Large intestine (tissue), 3 donors: ENCODE measurements around the gene ARL16. TPM values are rescaled to one million over a fixed set of nuclear protein-coding genes. Genes with fewer than 3 reads are reported as not detected.
A peak's percentile ranks its signal among the peaks of the same experiment; 100 is the strongest.

ENCODE experiments used
- DNase-seq, 2 donors: peaks; one replicate each; pipeline versions ENCODE4 v3.0.0 to v3.0.0-alpha.2; 2013
- H3K27ac ChIP-seq: one replicate; pipeline ENCODE4 v1.5.1; 2013; ENCODE audit warnings: low read length
- H3K27me3 ChIP-seq: 2 replicates; pipeline ENCODE4 v1.6.1; 2013; ENCODE audit warnings: low read length; ENCODE audit not compliant: control insufficient read depth, insufficient read depth
- H3K36me3 ChIP-seq: 2 replicates; pipeline ENCODE4 v1.6.1; 2013; ENCODE audit warnings: low read length; ENCODE audit not compliant: control insufficient read depth, insufficient read depth
- H3K4me1 ChIP-seq: one replicate; pipeline ENCODE4 v1.6.1; 2013; ENCODE audit warnings: low read length; ENCODE audit not compliant: control insufficient read depth, insufficient read depth
- H3K4me3 ChIP-seq: one replicate; pipeline ENCODE4 v1.5.1; 2013; ENCODE audit warnings: low read length
- H3K9me3 ChIP-seq: one replicate; pipeline ENCODE4 v1.6.1; 2013; ENCODE audit warnings: mild to moderate bottlenecking, low read depth, low read length, moderate library complexity; ENCODE audit not compliant: control insufficient read depth
- WGBS: methylation state at CpG from one replicate; pipeline ENCODE4 v1.1.5; 2013; ENCODE audit warnings: low lambda C conversion rate; ENCODE audit not compliant: insufficient coverage; 5-methylcytosine and 5-hydroxymethylcytosine counted together
- polyA plus RNA-seq: library from polyadenylated mRNA; unstranded; fragments of 120-200 nt; gene quantifications from one replicate; pipeline ENCODE4 v1.2.1, GENCODE V29; 2013

ARL16 gene
- polyA plus RNA-seq, 1 donor = 44.8 TPM

DNA sequence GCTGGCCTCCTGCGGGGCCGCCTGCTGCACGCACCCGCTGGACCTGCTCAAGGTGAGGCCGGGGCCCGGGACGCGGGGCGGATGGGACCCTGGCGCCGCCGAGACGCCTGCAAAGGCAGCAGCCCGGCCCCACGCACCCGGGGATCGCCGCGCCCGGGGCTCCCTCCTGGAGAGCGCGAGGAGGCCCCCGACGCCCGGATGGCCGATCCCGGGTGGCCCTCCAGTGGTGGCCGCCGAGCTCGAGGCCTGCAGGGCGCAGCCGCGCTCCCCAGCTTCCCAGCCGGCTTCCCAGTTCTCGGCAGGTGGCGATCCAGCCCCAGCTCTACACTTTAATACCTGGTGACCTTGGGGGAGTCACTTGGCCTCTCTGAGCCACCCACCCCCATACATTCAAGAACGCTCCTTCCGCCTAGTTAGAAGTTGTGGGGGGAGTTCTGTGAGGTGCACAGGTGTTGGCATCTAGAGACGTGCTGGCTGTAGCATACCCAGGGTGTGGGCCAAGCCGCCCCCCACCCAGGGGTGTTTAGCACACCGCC is 28.9 kb upstream of the ARL16 start:
- Histone ChIP-seq H3K27ac (peak overlapping the region; percentile 50), H3K9me3 (no peaks in the 10 kb centered on the region), H3K36me3 (peaks cover 25% of the 10 kb centered on the region), H3K27me3 (peaks cover 5% of the 10 kb centered on the region), H3K4me3 (peak overlapping the region; percentile 58), H3K4me1 (peaks cover 38% of the 10 kb centered on the region)
- WGBS = no CpG with 5 or more reads among the region's 41 CpGs
- DNase-seq = no peak

DNA sequence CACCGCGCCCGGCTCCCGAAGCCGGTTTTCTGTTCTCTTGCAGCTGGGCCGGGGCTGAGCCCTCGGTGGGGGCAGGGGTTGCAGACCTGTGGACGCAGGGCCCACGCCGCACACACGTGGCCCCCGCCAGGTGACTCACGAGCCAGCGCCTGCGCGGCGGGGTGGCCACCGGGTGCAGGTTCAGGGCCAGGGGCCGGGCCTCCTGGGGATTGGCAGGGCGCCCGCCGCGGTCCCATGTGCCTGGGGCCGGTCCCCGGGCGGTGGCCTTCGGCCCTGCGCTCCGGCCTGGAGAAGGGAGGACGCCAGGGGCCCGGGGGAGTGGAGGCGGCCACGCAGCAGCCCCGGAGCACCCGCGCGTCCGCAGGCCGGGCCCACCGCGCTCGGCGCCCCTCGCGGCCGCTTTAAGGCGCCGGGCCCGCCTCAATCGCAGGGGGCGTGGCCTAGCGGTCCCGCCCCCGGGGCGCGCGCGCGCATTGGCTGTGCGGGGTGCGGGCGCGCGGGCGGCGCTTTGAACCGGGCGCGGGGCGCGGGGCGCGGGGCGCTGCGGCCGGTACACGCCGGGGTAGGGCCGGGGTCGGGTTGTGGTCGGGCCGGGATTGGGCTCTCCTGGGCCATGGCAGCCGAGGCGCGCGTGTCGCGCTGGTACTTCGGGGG is 28.3 kb upstream of the ARL16 start, which contains the start of gene SLC25A10:
SLC25A10 (plus strand) TSS at position 471 of the 654 bp plus-strand sequence; CDS start at position 614, 143 bp downstream.
- Histone ChIP-seq H3K27me3 (peaks cover 5% of the 10 kb centered on the region), H3K4me3 (peak within 1 kb of the TSS; percentile 58), H3K4me1 (peaks cover 38% of the 10 kb centered on the region), H3K36me3 (peaks cover 28% of the 10 kb centered on the region), H3K27ac (peak within 1 kb of the TSS; percentile 75), H3K9me3 (no peaks in the 10 kb centered on the region)
- peak; percentile 90 to 96 for DNase-seq
- WGBS = no CpG with 5 or more reads among the region's 89 CpGs

DNA sequence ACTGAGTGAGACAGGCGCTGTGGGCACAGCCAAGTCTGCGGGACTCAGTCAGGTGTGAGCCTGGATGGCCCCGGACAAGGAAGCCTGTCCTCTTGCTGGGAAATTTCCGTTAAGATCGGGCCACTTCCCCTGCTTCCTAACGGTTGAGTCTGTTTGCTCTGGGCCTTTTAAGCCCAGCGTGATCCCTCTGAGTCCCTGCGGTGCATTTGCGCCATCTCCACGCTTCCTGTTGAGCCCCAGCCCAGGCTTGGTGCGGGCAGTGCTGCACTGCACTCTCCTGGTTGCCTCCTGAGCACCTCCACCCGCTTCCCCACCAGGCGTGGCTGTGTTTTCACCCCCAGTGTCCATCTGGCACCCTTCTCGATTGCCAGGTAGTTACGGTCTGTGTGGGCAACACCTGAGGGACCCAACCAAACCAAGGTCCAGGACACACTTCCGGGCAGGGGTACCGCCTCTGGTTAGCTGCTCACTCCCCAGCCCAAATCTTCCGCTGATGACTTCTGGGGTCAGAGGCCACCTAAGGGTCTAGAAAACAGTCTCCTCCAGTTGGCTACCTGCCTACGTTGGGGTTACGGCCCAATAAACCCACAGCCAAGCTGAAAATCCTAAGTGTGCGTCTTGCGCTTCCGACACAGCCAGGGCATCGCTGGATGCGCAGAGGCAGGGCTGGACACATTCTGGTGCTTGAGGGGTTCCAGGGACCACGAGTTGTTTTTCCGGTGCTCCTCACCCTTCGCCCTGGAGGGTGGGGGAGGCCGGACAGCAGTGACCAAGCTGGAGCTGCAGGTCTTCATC is 27.1 kb upstream of the ARL16 start:
- H3K36me3 ChIP-seq = peaks cover 33% of the 10 kb centered on the region
- DNase-seq = peak in 1 of 2 donors; percentile 50
- no peaks in the 10 kb centered on the region for H3K9me3 ChIP-seq
- H3K27me3 ChIP-seq = peaks cover 5% of the 10 kb centered on the region
- H3K27ac ChIP-seq = peak overlapping the region; percentile 75
- no CpG with 5 or more reads among the region's 29 CpGs for WGBS
- peak overlapping the region; percentile 41 for H3K4me3 ChIP-seq
- H3K4me1 ChIP-seq = peaks cover 38% of the 10 kb centered on the region

DNA sequence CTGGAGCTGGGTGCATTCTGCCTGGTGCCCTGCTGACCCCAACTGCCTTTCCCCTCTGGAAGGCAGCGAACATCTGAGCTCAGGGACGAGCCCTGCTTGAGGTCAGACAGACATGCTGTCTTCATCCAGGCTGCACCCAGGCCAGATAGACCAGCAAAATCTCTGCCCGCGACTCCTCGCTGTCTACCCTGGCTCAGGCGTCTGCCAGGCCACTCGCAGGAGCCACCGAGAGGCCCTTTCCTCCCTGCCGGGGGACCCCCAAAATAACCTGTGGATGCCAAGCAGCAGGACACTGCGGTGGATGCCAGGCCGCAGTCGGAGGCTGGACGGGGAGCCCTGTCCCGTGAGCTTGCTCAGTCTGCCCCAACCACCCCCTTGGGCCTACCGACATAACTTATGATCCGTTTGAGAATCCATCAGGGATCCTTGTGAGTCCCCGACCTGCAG is 25.2 kb upstream of the ARL16 start:
- Histone ChIP-seq H3K27ac (no peak overlapping the region), H3K36me3 (peaks cover 39% of the 10 kb centered on the region), H3K4me3 (no peak overlapping the region), H3K27me3 (peaks cover 5% of the 10 kb centered on the region), H3K9me3 (no peaks in the 10 kb centered on the region), H3K4me1 (peaks cover 36% of the 10 kb centered on the region)
- DNase-seq = no peak
- no CpG with 5 or more reads among the region's 17 CpGs for WGBS

DNA sequence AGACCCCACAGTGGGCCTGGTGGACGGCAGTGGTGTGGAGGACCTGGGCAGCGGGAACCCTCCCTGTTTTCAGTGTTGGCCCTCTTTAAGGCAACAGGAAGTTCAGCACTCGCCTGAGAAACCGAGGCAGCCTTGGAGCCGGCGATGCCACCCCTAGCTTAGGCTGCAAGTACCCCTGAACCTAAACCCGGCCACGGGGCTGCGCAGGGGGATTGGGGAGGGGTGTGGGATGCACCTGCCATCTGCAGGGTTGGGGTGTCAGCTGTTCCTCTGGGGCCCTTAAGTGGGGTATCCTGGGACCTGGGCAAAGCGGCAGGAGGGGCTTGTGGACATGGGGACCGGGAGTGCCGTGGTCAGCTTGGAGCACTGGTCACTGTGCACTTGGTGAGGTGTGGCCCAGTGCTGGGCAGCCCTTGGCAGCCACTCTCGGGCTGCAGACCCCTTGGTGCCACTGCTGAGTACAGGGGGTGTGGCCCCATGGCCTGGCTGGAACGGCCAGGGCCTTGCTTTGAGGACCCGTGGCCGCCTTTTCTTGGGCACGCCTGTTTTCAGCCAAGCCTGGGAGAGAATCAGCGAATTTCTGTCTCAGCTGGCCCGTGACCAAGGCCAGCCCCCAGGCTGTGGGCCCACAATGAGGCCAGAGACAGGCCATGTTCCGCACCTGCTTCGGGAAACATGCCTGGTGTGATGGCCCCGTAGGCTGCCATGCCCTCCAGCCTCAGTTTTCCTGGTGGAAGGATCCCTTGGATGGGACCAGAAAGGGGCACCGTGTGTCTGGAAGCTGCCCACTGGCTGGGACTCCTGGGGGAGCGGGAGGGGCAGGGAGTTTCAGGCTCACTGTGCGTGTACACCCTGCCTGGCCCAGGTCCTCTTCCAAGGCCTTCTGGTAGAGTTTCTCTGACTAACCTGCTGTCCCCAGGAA is 24.4 kb upstream of the ARL16 start:
- Histone ChIP-seq H3K36me3 (peaks cover 39% of the 10 kb centered on the region), H3K27ac (no peak overlapping the region), H3K4me1 (peaks cover 29% of the 10 kb centered on the region), H3K9me3 (no peaks in the 10 kb centered on the region), H3K4me3 (no peak overlapping the region), H3K27me3 (peaks cover 5% of the 10 kb centered on the region)
- DNase-seq = no peak
- no CpG with 5 or more reads among the region's 25 CpGs for WGBS

DNA sequence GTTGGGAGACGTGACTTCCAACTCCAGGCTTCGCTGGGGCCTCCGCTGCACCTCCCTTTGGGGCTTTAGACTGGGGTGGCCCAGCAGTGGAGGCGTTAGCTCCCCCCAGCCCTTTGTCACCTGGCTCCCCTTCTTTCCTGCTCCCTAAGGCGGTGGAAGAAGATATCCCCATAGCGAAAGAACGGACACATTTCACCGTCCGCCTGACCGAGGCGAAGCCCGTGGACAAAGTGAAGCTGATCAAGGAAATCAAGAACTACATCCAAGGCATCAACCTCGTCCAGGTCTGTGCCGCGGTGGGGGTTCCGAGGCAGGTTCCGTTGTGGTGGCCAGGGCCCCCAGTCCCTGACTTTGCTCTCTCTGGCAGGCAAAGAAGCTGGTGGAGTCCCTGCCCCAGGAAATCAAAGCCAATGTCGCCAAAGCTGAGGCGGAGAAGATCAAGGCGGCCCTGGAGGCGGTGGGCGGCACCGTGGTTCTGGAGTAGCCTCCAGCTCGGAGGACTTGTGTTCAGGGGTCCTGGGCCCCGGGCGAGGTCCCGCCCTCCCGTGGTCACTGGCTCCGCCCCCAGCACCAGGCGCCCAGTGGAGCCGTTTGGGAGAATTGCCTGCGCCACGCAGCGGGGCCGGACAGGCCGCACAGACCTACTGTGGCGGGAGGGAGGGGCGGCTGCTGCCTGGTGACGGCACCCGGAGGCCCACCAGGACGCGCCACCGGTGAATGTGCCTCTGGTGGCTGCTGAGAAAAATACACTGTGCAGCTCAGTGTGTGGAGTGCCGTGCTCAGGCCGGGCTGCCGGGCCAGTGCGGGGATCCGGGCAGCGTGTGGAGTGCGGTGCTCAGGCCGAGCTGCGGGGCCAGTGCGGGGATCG is 23.4 kb upstream of the ARL16 start:
- no peak for DNase-seq
- Histone ChIP-seq H3K4me3 (no peak overlapping the region), H3K36me3 (peaks cover 39% of the 10 kb centered on the region), H3K27ac (no peak overlapping the region), H3K27me3 (peaks cover 5% of the 10 kb centered on the region), H3K4me1 (peaks cover 26% of the 10 kb centered on the region), H3K9me3 (peaks cover 4% of the 10 kb centered on the region)
- WGBS = 94% methylated on average over 3 of the region's 54 CpGs

DNA sequence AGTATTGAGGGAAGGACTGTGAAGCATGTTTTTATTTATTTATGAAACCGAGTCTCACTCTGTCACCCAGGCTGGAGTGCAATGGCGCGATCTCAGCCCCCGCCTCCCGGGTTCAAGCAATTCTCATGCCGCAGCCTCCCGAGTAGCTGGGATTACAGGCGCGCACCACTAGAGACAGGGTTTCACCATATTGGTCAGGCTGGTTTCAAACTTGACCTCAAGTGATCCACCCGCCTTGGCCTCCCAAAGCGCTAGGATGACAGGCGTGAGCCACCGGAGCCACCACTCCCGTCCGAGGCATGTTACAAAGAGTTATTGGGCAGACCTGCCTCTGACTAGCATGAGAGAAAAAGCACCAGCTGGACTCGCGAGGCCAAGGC is 22.6 kb upstream of the ARL16 start:
- no peak overlapping the region for H3K27ac ChIP-seq
- DNase-seq = no peak
- WGBS = no CpG with 5 or more reads among the region's 17 CpGs
- peaks cover 45% of the 10 kb centered on the region for H3K36me3 ChIP-seq
- peaks cover 27% of the 10 kb centered on the region for H3K4me1 ChIP-seq
- H3K27me3 ChIP-seq = peaks cover 3% of the 10 kb centered on the region
- H3K9me3 ChIP-seq = peaks cover 4% of the 10 kb centered on the region
- no peak overlapping the region for H3K4me3 ChIP-seq

DNA sequence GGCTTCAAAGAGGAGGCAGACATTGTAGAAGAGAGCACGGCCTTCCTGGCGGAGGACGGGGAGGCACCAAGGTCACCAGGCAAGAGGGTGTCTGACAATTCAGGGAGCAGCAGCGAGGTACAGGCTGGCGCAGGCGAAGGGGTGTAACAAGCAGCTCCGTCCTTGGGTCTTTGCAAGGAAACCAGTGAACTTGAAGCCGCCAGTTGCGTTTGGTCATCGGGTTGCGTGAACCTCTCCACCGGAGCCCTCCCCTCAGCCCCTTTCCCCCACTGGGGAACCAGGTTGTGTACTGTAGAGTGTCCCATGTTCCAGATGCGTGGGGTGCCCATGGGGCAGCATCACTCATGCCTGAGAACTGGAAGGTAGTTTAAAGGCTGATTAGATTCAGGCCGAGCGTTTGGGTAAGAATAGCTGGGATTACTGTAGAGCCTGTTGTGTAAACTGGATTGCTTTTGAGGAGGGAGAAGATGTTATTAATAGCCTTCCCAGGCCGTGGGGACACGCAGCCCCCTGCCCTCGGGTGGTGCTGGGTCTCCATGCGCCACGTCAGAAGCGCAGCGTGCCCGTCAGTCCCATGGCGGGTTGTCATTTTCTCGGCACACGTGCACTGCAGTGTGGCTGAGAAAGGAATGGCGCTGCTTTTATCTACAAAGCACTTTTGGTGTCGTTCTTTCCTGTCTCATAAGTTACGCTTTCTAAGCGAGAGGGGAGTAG is 22.1 kb upstream of the ARL16 start:
- Histone ChIP-seq H3K9me3 (peaks cover 4% of the 10 kb centered on the region), H3K4me1 (peaks cover 27% of the 10 kb centered on the region), H3K27me3 (no peaks in the 10 kb centered on the region), H3K36me3 (peaks cover 50% of the 10 kb centered on the region), H3K4me3 (no peak overlapping the region), H3K27ac (no peak overlapping the region)
- DNase-seq = no peak
- no CpG with 5 or more reads among the region's 30 CpGs for WGBS
